Spinal cord (tissue), 10 donors: ENCODE data around the gene ALKBH2. TPM values are rescaled to one million over a fixed set of nuclear protein-coding genes. Genes with fewer than 3 reads are reported as not detected.

Source experiments
- DNase-seq, 6 donors: peaks; one replicate each; pipeline versions ENCODE4 v3.0.0 to v3.0.0-alpha.2; 2013 to 2015; ENCODE audit warnings: low spot score in 6 of 6, low read depth in 4 of 6
- H3K27ac ChIP-seq: one replicate; pipeline ENCODE4 v1.5.1; 2013; ENCODE audit warnings: low read depth, low read length, control low read depth
- H3K27me3 ChIP-seq: one replicate; pipeline ENCODE4 v1.6.1; 2013; ENCODE audit warnings: low read length; ENCODE audit not compliant: control insufficient read depth, insufficient read depth
- H3K36me3 ChIP-seq: one replicate; pipeline ENCODE4 v1.6.1; 2013; ENCODE audit warnings: low read length; ENCODE audit not compliant: control insufficient read depth, insufficient read depth
- H3K4me1 ChIP-seq: one replicate; pipeline ENCODE4 v1.6.1; 2013; ENCODE audit warnings: low read length; ENCODE audit not compliant: control insufficient read depth, insufficient read depth
- H3K4me3 ChIP-seq: one replicate; pipeline ENCODE4 v1.5.1; 2013; ENCODE audit warnings: low read depth, low read length, control low read depth
- H3K9me3 ChIP-seq: one replicate; pipeline ENCODE4 v1.6.1; 2013; ENCODE audit warnings: low read length; ENCODE audit not compliant: control insufficient read depth, insufficient read depth
- WGBS: methylation state at CpG from one replicate; pipeline ENCODE4 v1.1.5; 2013; ENCODE audit warnings: missing lambda C conversion rate; ENCODE audit not compliant: insufficient coverage; 5-methylcytosine and 5-hydroxymethylcytosine counted together
- polyA plus RNA-seq, 2 donors: library from polyadenylated mRNA; unstranded; fragments of 120-200 nt; gene quantifications; one replicate each; pipeline ENCODE4 v1.2.1, GENCODE V29; 2013; ENCODE audit not compliant: insufficient read length in 2 of 2
- small RNA-seq: library from RNA; depleted of rRNA; stranded (forward); fragments of <200 nt; gene quantifications from one replicate; pipeline ENCODE3, GENCODE V24; 2014; ENCODE audit warnings: low replicate concordance
- total RNA-seq, 2 donors: library from RNA; depleted of rRNA in 1 of 2; stranded (reverse); fragments of 120-200 nt in 1 of 2; fragments of >200 nt in 1 of 2; gene quantifications; one replicate each; pipeline versions ENCODE4 v1.2.3 to v1.2.4, GENCODE V29; 2013 to 2014
- donor health status: healthy.

ALKBH2 gene
- total and polyA plus RNA-seq, 4 donors: 14.2 to 33.9 (median 28.4) TPM

- no CpG with 5 or more reads among the region's 5 CpGs for WGBS
- DNase-seq: no peak
- H3K36me3 ChIP-seq: no peaks in the 10 kb centered on the region
- peaks cover 3% of the 10 kb centered on the region for H3K27me3 ChIP-seq
- H3K4me3 ChIP-seq: no peak overlapping the region
- no peak overlapping the region for H3K27ac ChIP-seq
- H3K4me1 ChIP-seq: no peaks in the 10 kb centered on the region
- H3K9me3 ChIP-seq: no peaks in the 10 kb centered on the region
These were observed 49.0 kb downstream of the ALKBH2 start for GRCh38 chr12:109044241-109044640.

Small RNA genes within 50 kb of the gene (small RNA-seq; reads per million reads assigned to genes)
- gene RNA5SP372: not detected

Other genes with a start within 250 kb of the ALKBH2 start
- 10 to 100 TPM; 13.3 to 16.9 TPM for gene SSH1, start 235.9 kb downstream of the ALKBH2 start, total RNA-seq
- gene SSH1, start 235.9 kb downstream of the ALKBH2 start, polyA plus RNA-seq: 10 to 100 TPM; 13.4 to 18.0 TPM
- gene DAO, start 213.4 kb downstream of the ALKBH2 start, total RNA-seq: under 1 TPM in 1 of 2 donors, not detected in 1; 0.40 TPM
- 1 to 10 TPM in 1 of 2 donors, under 1 TPM in 1; 0.24 to 1.4 TPM for gene DAO, start 213.4 kb downstream of the ALKBH2 start, polyA plus RNA-seq
- 10 to 100 TPM in 1 of 2 donors, 1 to 10 TPM in 1; 8.7 to 27.3 TPM for gene SVOP, start 72.4 kb downstream of the ALKBH2 start, total RNA-seq
- 10 to 100 TPM; 31.6 to 33.5 TPM for gene SVOP, start 72.4 kb downstream of the ALKBH2 start, polyA plus RNA-seq
- gene USP30, start 40.9 kb downstream of the ALKBH2 start, total RNA-seq: 10 to 100 TPM; 16.3 to 22.7 TPM
- 10 to 100 TPM; 24.2 to 25.2 TPM for gene USP30, start 40.9 kb downstream of the ALKBH2 start, polyA plus RNA-seq
- gene UNG, start 4.1 kb upstream of the ALKBH2 start, total RNA-seq: 10 to 100 TPM; 19.4 to 29.5 TPM
- gene UNG, start 4.1 kb upstream of the ALKBH2 start, polyA plus RNA-seq: 10 to 100 TPM; 30.0 to 30.9 TPM
- gene ACACB, start 23.1 kb upstream of the ALKBH2 start, total RNA-seq: 10 to 100 TPM; 14.2 to 18.6 TPM
- gene ACACB, start 23.1 kb upstream of the ALKBH2 start, polyA plus RNA-seq: 10 to 100 TPM in 1 of 2 donors, 1 to 10 TPM in 1; 8.3 to 14.5 TPM
- gene FOXN4, start 215.8 kb upstream of the ALKBH2 start, total RNA-seq: under 1 TPM in 1 of 2 donors, not detected in 1; 0.33 TPM
- gene FOXN4, start 215.8 kb upstream of the ALKBH2 start, polyA plus RNA-seq: 1 to 10 TPM; 1.3 to 1.4 TPM